Breast epithelium (tissue), 3 donors: Measurements from ENCODE around the gene RABGEF1.
"Not testable (repeated sequence)": the region's sequence is repeated elsewhere in the genome, so short reads cannot be mapped to it uniquely, and the experiment has no call there.

Experiments used
- POLR2A ChIP-seq: fragments of 450-650 bp; IDR thresholded peaks from one replicate; pipeline ENCODE4 v1.6.1; 2016; ENCODE audit warnings: antibody characterized with exemption, mild to moderate bottlenecking, moderate library complexity
- TF ChIP-seq, protein P1 (sequence below), 3 donors: fragments of 450-650 bp; IDR thresholded peaks; one replicate each; pipeline ENCODE4 v1.5.1; 2016 to 2017; ENCODE audit warnings: antibody characterized with exemption in 3 of 3, mild to moderate bottlenecking in 3 of 3, moderate library complexity in 3 of 3

GRCh38 chr7:66783887-66784595, 43.5 kb downstream of the RABGEF1 start:
- TF ChIP-seq POLR2A: not testable (repeated sequence)
- TF ChIP-seq, protein P1, sequence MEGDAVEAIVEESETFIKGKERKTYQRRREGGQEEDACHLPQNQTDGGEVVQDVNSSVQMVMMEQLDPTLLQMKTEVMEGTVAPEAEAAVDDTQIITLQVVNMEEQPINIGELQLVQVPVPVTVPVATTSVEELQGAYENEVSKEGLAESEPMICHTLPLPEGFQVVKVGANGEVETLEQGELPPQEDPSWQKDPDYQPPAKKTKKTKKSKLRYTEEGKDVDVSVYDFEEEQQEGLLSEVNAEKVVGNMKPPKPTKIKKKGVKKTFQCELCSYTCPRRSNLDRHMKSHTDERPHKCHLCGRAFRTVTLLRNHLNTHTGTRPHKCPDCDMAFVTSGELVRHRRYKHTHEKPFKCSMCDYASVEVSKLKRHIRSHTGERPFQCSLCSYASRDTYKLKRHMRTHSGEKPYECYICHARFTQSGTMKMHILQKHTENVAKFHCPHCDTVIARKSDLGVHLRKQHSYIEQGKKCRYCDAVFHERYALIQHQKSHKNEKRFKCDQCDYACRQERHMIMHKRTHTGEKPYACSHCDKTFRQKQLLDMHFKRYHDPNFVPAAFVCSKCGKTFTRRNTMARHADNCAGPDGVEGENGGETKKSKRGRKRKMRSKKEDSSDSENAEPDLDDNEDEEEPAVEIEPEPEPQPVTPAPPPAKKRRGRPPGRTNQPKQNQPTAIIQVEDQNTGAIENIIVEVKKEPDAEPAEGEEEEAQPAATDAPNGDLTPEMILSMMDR (IDR thresholded peaks at IDR 0.05): not testable (repeated sequence)
